Measurements from ENCODE around the gene SMIM5.

SMIM5 gene

GRCh38 chr17:75614006-75614405 is 19.2 kb upstream of the SMIM5 start:
- Histone ChIP-seq H2AK5ac (ENCODE audit: low read length) (no peak overlapping the region), H2BK120ac (ENCODE audit: insufficient read depth, low read length, poor library complexity) (no peak overlapping the region), H3K18ac (ENCODE audit: low read length) (no peak overlapping the region), H3K9ac (ENCODE audit: low read length) (no peak overlapping the region), H4K91ac (ENCODE audit: low read depth, low read length) (no peak overlapping the region), H3K9me3 (ENCODE audit: insufficient read depth, low read depth, low read length) (no peaks in the 10 kb centered on the region), H4K12ac (ENCODE audit: low read depth, low read length) (peak overlapping the region; percentile 16), H3K23ac (ENCODE audit: low read length) (no peak overlapping the region), H2AFZ (ENCODE audit: insufficient read depth, low read length, poor library complexity) (no peak overlapping the region), H2BK12ac (ENCODE audit: low read length) (no peak overlapping the region), H3K79me2 (ENCODE audit: control insufficient read depth, insufficient read depth, low read length, poor library complexity) (no peaks in the 10 kb centered on the region), H3K14ac (ENCODE audit: low read length) (no peak overlapping the region), H3K4ac (ENCODE audit: low read depth, low read length) (no peak overlapping the region), H3K79me1 (ENCODE audit: low read length) (no peaks in the 10 kb centered on the region), H3K4me3 (ENCODE audit: low read depth, low read length) (no peak overlapping the region), H4K8ac (ENCODE audit: low read depth, low read length) (no peak overlapping the region), H2BK5ac (ENCODE audit: low read depth, low read length, poor library complexity) (no peak overlapping the region), H3K4me1 (ENCODE audit: control insufficient read depth in 1 of 2, insufficient read depth in 2 of 2, low read length in 2 of 2) (no peaks in the 10 kb centered on the region), H3K4me2 (ENCODE audit: low read length) (no peak overlapping the region), H3K27ac (ENCODE audit: low read depth, low read length) (no peak overlapping the region), H3K36me3 (ENCODE audit: control insufficient read depth in 1 of 2, insufficient read depth in 2 of 2, low read length in 2 of 2) (no peaks in the 10 kb centered on the region), H3K27me3 (ENCODE audit: insufficient read depth, low read length) (no peaks in the 10 kb centered on the region)
- DNase-seq = no peak
- WGBS (ENCODE audit: extremely low coverage, insufficient coverage, insufficient read length) = no CpG with 5 or more reads among the region's 12 CpGs

GRCh38 chr17:75614556-75615270 is 18.5 kb upstream of the SMIM5 start:
- Histone ChIP-seq H3K4me1 (ENCODE audit: control insufficient read depth in 1 of 2, insufficient read depth in 2 of 2, low read length in 2 of 2) (no peaks in the 10 kb centered on the region), H2AFZ (ENCODE audit: insufficient read depth, low read length, poor library complexity) (no peak overlapping the region), H3K36me3 (ENCODE audit: control insufficient read depth in 1 of 2, insufficient read depth in 2 of 2, low read length in 2 of 2) (no peaks in the 10 kb centered on the region), H3K4me3 (ENCODE audit: low read depth, low read length) (peak overlapping the region; percentile 27), H3K4ac (ENCODE audit: low read depth, low read length) (no peak overlapping the region), H4K12ac (ENCODE audit: low read depth, low read length) (no peak overlapping the region), H2AK5ac (ENCODE audit: low read length) (no peak overlapping the region), H2BK5ac (ENCODE audit: low read depth, low read length, poor library complexity) (no peak overlapping the region), H3K27me3 (ENCODE audit: insufficient read depth, low read length) (no peaks in the 10 kb centered on the region), H3K23ac (ENCODE audit: low read length) (no peak overlapping the region), H3K14ac (ENCODE audit: low read length) (no peak overlapping the region), H3K79me2 (ENCODE audit: control insufficient read depth, insufficient read depth, low read length, poor library complexity) (no peaks in the 10 kb centered on the region), H3K18ac (ENCODE audit: low read length) (no peak overlapping the region), H2BK120ac (ENCODE audit: insufficient read depth, low read length, poor library complexity) (no peak overlapping the region), H3K79me1 (ENCODE audit: low read length) (no peaks in the 10 kb centered on the region), H3K27ac (ENCODE audit: low read depth, low read length) (no peak overlapping the region), H4K91ac (ENCODE audit: low read depth, low read length) (no peak overlapping the region), H4K8ac (ENCODE audit: low read depth, low read length) (no peak overlapping the region), H3K9ac (ENCODE audit: low read length) (no peak overlapping the region), H2BK12ac (ENCODE audit: low read length) (no peak overlapping the region), H3K4me2 (ENCODE audit: low read length) (no peak overlapping the region), H3K9me3 (ENCODE audit: insufficient read depth, low read depth, low read length) (no peaks in the 10 kb centered on the region)
- no CpG with 5 or more reads among the region's 19 CpGs for WGBS (ENCODE audit: extremely low coverage, insufficient coverage, insufficient read length)
- no peak for DNase-seq

DNA sequence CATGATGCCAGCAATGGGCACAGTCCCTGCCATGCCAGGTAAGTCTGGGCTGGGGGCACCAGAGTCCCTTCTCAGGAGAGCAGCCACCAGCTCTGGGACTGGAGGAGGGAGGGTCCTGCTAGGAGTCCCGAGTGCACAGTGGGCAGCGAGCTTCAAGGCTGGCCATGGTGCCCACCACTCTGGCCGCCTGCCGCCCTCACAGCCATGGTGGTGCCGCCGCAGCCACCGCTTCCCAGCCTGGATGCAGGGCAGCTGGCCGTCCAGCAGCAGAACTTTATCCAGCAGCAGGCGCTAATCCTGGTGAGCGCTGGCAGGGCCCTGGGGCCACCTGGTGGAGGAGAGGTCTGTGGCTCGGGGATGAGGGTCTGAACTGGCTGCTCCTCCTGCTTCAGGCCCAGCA is 17.9 kb upstream of the SMIM5 start:
- Histone ChIP-seq H3K9ac (ENCODE audit: low read length) (no peak overlapping the region), H4K12ac (ENCODE audit: low read depth, low read length) (no peak overlapping the region), H3K27me3 (ENCODE audit: insufficient read depth, low read length) (no peaks in the 10 kb centered on the region), H2AFZ (ENCODE audit: insufficient read depth, low read length, poor library complexity) (no peak overlapping the region), H3K79me1 (ENCODE audit: low read length) (no peaks in the 10 kb centered on the region), H3K36me3 (ENCODE audit: control insufficient read depth in 1 of 2, insufficient read depth in 2 of 2, low read length in 2 of 2) (no peaks in the 10 kb centered on the region), H2BK120ac (ENCODE audit: insufficient read depth, low read length, poor library complexity) (no peak overlapping the region), H2BK5ac (ENCODE audit: low read depth, low read length, poor library complexity) (no peak overlapping the region), H2AK5ac (ENCODE audit: low read length) (no peak overlapping the region), H3K23ac (ENCODE audit: low read length) (no peak overlapping the region), H3K4me2 (ENCODE audit: low read length) (no peak overlapping the region), H3K79me2 (ENCODE audit: control insufficient read depth, insufficient read depth, low read length, poor library complexity) (no peaks in the 10 kb centered on the region), H4K8ac (ENCODE audit: low read depth, low read length) (no peak overlapping the region), H3K18ac (ENCODE audit: low read length) (no peak overlapping the region), H3K9me3 (ENCODE audit: insufficient read depth, low read depth, low read length) (peaks cover 2% of the 10 kb centered on the region), H3K4ac (ENCODE audit: low read depth, low read length) (no peak overlapping the region), H4K91ac (ENCODE audit: low read depth, low read length) (no peak overlapping the region), H3K4me1 (ENCODE audit: control insufficient read depth in 1 of 2, insufficient read depth in 2 of 2, low read length in 2 of 2) (no peaks in the 10 kb centered on the region), H3K14ac (ENCODE audit: low read length) (no peak overlapping the region), H2BK12ac (ENCODE audit: low read length) (no peak overlapping the region), H3K27ac (ENCODE audit: low read depth, low read length) (no peak overlapping the region), H3K4me3 (ENCODE audit: low read depth, low read length) (peak overlapping the region; percentile 27)
- no CpG with 5 or more reads among the region's 11 CpGs for WGBS (ENCODE audit: extremely low coverage, insufficient coverage, insufficient read length)
- no peak for DNase-seq

DNA sequence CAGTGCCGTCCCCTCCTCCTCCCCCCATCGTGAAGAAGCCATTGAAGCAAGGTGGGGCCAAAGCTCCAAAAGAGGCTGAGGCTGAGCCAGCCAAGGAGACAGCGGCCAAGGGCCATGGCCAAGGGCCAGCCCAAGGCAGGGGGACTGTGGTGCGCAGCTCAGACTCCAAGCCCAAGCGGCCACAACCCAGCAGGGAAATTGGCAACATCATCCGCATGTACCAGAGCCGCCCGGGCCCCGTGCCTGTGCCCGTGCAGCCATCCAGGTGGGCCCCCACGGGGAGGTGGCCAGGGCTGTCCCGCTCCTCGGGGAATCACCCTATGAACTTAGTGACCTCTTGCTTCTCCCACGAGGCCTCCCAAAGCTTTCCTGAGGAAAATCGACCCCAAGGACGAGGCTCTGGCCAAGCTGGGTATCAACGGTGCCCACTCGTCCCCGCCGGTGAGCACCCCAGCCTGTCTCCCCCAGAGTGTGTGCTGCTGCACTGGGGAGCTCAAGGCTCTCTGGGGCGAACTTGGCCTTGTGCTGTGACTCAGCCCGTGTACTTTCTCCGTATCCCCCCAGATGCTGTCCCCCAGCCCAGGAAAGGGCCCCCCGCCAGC is 16.6 kb upstream of the SMIM5 start:
- Histone ChIP-seq H2BK12ac (ENCODE audit: low read length) (no peak overlapping the region), H4K12ac (ENCODE audit: low read depth, low read length) (no peak overlapping the region), H3K27me3 (ENCODE audit: insufficient read depth, low read length) (no peaks in the 10 kb centered on the region), H3K36me3 (ENCODE audit: control insufficient read depth in 1 of 2, insufficient read depth in 2 of 2, low read length in 2 of 2) (no peaks in the 10 kb centered on the region), H3K9me3 (ENCODE audit: insufficient read depth, low read depth, low read length) (peaks cover 2% of the 10 kb centered on the region), H4K8ac (ENCODE audit: low read depth, low read length) (no peak overlapping the region), H3K4ac (ENCODE audit: low read depth, low read length) (no peak overlapping the region), H4K91ac (ENCODE audit: low read depth, low read length) (no peak overlapping the region), H3K27ac (ENCODE audit: low read depth, low read length) (no peak overlapping the region), H3K23ac (ENCODE audit: low read length) (no peak overlapping the region), H3K4me3 (ENCODE audit: low read depth, low read length) (no peak overlapping the region), H3K79me1 (ENCODE audit: low read length) (no peaks in the 10 kb centered on the region), H3K18ac (ENCODE audit: low read length) (no peak overlapping the region), H3K4me1 (ENCODE audit: control insufficient read depth in 1 of 2, insufficient read depth in 2 of 2, low read length in 2 of 2) (no peaks in the 10 kb centered on the region), H2BK5ac (ENCODE audit: low read depth, low read length, poor library complexity) (no peak overlapping the region), H2AFZ (ENCODE audit: insufficient read depth, low read length, poor library complexity) (no peak overlapping the region), H3K9ac (ENCODE audit: low read length) (no peak overlapping the region), H2BK120ac (ENCODE audit: insufficient read depth, low read length, poor library complexity) (no peak overlapping the region), H2AK5ac (ENCODE audit: low read length) (no peak overlapping the region), H3K14ac (ENCODE audit: low read length) (no peak overlapping the region), H3K79me2 (ENCODE audit: control insufficient read depth, insufficient read depth, low read length, poor library complexity) (no peaks in the 10 kb centered on the region), H3K4me2 (ENCODE audit: low read length) (no peak overlapping the region)
- WGBS (ENCODE audit: extremely low coverage, insufficient coverage, insufficient read length) = no CpG with 5 or more reads among the region's 24 CpGs
- no peak for DNase-seq

All from trophoblast cell (in vitro differentiated cells and primary cell).